ENCODE data around the gene MGAT5B.
"Not testable (repeated sequence)": the region's sequence is repeated elsewhere in the genome, so short reads cannot be mapped to it uniquely, and the experiment has no call there.

The MGAT5B gene

DNA sequence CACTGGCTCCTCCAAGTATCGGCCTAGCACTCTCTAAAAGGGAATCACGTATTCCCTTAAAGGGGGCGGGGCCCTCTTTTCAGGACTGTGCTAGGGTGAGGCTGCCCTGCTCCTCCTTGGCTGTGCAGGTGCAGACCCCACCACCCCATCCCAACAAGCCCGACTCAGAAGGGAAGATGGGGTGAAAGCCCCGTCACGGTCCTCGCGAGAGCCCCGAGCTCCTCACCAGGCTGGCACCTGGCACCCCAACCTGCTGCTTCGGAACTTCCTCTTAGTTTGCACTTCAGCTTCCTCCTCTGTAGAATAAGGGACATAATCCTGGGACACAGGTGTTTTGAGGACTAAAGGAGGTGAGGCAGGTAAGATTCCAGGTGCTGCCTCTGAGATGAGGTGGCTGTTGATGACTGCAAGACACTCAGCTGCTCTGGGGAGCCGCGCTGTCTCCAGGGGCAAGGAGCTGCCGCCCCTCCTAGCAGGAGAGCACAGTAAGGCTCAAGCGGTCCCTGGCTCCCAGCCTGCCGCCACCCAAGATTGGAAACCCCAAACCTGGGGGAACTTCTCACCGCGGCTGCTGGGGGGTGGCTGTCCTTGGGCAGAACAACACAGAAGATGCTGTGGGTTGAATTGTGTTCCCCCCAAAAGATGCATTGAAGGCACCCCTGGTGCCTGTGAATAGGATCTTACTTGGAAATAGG, 88.8 kb downstream of the MGAT5B start:
- no peak for DNase-seq

- DNase-seq: no peak
Measured at GRCh38 chr17:76957678-76958464, 89.7 kb downstream of the MGAT5B start.

GRCh38 chr17:76958974-76959373, 90.8 kb downstream of the MGAT5B start:
- no peak for DNase-seq

GRCh38 chr17:76961869-76962268, 93.7 kb downstream of the MGAT5B start:
- DNase-seq: no peak

- no peak for DNase-seq
Measured at GRCh38 chr17:76962858-76963257, 94.7 kb downstream of the MGAT5B start.

DNA sequence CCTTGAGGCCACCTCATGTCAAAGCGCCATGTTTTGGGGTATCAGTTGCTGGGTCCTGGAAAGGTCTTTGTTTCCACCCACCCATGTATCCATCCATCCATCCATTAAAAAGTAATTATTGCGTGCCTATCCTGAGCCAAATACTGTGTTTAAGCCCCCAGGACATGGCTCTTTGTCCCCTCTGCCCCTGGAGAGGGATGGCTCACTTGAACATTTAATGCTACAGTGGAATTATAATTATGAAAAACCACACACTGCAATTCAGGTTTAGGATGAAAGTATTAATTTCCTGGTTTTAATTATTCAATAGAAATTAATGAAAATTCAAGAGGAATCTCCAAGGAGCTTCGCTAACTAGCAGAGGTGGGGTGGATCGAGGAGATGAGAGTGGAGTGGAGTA, 97.8 kb downstream of the MGAT5B start:
- DNase-seq: no peak

- no peak for DNase-seq
Measured at GRCh38 chr17:76966486-76967181, 98.4 kb downstream of the MGAT5B start.

DNA sequence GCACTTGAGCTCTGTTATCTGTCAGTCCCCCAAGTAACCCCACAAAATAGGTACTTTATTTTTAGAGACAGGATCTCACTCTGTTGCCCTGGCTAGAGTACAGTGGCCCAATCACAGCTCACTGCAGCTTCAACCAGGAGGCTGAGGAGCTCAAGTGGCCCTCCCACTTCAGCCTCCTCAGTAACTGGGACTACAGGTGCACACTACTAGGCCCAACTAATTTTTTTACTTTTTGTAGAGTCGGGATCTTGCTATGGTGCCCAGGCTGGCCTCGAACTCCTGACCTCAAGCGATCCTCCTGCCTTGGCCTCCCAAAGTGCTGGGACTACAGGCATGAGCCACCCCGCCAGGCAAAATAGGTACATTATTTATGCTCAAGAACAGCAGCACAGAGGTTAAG, 99.6 kb downstream of the MGAT5B start:
- DNase-seq: no peak

DNA sequence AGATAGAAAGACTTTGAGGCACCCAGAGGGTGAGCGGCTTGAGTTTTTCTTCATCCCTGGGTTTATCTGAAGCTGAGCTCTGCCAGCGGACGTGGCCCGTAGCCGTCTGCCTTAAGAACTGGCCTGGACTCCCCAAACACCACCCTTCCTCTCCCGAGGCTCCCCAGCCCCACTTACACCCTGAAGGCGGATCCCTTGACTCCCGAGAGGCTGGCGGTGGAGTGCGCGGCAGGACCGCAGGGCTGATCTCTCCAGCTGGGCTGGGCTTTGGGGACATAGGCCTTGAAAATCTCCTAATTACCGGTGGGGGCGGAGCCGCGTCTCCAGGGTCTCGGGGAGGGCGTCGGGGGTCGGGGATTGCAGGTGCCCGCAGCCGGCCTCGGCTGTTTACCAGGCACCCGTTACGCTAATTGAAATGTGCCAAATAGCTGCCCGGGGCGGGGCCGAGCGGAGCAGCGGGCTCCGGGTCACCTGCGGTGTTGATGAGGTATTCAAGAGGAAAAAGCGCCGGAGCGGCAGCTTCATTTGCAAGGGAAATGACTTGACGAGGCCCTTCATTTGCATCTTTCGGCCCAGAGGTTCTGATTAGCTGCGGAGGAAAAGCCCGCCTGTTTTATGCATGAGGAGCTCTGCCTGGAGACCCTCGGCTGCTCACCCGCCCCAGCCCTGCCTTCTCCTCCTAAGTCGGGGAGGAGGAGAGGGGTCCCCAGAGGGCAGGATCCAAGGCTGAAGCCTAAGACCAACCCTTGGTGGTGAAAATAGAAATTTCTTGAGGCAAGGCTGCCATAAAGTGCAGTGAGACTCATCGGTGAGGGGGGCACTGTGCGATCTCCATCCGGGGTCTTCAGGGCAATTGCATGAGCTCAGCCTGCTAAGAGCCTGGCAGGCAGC, 100.7 kb downstream of the MGAT5B start:
- peak; percentile 56 to 67 for DNase-seq

GRCh38 chr17:76969598-76970172, 101.5 kb downstream of the MGAT5B start:
- no peak for DNase-seq

DNA sequence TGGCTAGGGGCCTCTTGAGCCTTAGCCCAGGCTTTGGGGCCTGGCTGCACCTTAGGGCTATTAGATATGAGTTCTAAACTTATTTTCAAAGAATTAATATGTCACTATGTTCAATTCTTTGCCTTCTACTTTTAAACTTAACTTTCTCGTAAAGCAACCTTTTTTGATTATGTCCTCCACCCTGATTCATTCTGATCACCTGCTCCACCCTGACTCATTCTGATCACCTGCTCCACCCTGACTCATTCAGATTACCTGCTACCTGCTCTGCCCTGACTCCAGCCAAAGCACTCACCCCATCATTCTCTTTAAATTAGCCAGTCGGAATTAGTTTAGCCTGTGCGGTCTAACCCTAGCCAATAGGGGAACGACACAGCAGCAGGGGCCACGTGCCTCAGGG, 102.0 kb downstream of the MGAT5B start:
- DNase-seq: not testable (repeated sequence)

GRCh38 chr17:76972046-76972641, 103.9 kb downstream of the MGAT5B start:
- DNase-seq: no peak

GRCh38 chr17:76973040-76973439, 104.8 kb downstream of the MGAT5B start:
- DNase-seq: no peak

DNA sequence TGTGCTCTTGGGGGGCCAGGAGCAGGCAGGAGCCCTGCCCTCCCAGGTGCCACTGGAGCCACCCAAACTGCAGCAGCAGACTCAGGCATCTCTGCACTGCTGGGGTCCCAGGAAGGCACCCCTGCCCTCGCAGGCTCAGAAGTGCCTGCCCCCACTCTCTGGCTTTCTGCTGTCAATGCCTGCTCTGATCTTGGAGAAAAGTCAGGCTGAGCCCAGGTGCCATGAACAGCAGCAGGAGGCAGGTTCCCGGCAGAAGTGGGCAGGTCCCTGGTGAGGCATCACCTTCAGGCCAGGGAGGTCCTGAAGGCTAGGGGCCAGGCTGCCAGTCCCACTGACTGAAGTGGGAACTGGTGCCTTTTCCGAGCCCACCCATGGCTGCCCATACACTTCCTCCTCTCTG, 106.5 kb downstream of the MGAT5B start:
- DNase-seq: no peak

GRCh38 chr17:76978050-76978449, 109.8 kb downstream of the MGAT5B start:
- not testable (repeated sequence) for DNase-seq

DNA sequence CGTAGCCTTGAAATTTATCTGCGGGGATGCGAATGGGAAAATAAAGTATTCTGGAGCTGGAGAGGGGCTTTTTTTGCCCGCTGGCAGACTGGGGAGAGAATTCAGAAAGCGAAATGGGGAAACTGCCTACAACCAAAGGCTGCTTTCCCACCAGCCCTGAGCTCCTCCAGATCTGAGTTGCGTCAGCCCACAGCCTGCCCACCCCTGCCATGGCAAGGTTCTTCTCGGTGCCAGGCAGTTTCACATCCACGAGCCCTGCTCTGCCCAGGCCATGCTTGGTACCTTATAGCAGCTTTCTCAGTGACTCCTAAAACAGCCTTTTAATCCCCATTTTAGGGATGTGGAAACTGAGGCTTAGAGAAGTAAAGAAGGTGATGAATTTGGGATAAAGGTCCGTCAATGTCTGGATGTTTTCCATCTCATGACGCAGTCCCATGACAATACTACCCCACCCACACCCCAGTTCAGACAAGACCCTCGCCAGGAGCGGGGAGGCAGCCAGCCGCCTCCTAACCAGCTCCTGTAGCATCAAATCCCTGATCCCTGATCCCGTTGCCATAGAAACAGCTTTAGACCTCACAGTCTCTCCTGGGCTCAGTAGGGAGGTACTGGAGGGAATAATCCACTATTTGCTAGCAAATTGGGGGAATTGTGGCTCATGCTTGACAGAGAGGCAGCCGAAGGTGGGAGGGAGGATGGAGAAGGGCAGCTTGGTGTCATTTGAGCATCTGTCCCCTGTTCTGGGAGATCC, 113.5 kb downstream of the MGAT5B start:
- DNase-seq: no peak

DNA sequence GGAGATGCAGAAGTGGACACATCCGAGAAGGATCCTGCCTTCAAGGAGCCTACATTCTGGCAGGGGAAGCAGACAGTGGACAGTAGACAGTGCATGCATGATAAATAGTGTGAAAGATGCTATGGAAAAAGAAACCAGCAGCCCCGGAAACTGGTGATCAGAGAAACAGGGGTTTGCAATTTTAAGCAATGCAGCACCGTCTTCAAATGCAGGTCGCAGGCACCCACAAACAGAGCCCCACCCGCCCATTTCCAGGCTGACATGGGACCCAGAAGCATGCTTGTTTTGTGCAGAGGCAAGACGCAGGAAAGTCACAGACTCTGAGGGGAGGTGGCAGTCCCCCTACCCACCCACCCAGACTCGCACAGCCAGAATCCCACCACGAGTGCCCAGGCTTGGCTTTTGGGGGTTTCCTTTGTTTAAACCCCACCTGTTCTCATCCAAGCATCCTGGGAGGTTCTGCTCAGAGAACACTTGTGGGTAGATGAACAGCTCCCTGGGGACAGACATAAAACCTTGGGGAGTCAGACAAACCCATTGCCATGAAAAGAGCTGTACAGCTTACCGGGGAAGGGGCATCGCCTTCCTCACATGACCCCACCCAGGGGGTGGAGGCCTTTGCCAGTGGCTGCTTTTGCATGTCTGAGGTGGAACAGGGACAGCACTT, 114.3 kb downstream of the MGAT5B start:
- no peak for DNase-seq

DNA sequence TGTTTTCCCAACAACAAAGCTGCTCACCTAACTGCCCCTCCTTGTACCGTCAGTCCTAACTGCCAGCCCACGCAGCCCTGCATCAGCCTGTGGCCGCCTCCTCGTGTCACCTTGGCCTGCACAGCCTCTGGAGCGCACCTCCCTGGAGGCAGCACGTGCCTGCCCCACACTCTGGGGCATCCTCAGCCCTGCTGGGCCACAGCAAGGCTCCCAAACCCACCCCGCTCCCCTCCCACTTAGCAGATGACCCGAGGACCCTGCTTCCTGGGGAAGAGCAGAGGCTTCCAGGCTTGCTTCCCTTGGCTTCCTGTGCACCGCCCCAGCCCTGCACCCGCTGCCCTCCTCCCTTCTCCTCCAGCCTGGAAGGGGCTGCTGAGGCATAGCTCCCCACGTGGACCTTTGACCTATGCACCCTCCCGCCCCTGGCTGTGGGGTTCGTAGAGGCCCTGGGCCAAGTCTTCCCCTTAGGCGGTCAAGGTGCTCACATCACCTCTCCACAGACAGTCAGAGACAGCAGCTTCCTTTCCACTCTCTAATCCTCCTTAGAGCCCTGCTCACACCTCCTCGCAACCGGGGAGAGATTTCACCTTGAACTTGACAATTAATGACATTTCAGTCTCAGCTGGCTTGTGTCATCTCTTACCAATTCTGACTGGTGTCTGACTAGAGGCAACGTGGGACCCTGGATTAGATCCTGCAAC, 115.0 kb downstream of the MGAT5B start:
- peak in 1 of 2 experiments; percentile 20 for DNase-seq

DNA sequence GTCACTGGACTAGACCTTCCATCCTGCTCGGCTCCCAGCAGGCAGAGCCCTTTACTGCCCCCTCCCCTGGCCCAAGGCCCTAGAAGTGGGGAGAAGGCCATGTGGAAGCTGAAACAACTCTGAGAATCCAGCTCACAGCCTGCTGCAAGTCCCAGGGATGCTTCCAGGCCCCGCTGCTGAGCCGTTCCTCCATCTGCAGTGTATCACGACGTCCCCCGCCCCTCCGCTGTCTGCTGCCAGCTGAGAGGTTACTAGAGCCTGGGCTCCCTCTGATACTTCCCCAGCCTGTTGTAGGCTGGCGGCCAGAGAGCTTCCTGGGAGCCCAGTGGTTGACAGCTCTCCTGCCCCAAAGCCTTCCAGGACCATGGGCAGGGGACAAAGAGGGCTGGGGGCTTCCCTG, 118.2 kb downstream of the MGAT5B start:
- DNase-seq: no peak

Data from activated T-cell treated with anti-CD3 and anti-CD28 coated beads, Interleukin-2, amount 50 U/mL, for 48 hours (primary cell).